Measurements from ENCODE around the gene SLX4IP.

DNA sequence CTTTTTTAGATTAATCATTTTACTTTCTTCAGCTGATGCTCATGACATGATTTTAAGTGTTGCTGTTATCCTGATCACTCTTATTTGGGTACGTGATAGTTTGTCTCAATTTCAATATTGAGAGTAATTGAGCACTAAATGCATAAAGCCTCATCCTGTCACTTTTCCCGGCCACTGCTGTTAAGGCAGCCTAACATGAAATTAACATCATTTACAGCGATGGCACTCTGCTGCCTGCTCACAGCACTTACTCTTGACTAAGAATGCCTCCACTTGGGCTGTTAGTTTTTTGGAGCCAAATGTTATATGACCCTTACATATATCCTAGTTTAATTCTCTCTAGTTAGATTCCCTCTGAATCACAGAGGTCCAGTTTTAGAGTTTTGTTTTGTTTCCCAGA lies 107.3 kb downstream of the SLX4IP start:
- TF ChIP-seq, protein P1, sequence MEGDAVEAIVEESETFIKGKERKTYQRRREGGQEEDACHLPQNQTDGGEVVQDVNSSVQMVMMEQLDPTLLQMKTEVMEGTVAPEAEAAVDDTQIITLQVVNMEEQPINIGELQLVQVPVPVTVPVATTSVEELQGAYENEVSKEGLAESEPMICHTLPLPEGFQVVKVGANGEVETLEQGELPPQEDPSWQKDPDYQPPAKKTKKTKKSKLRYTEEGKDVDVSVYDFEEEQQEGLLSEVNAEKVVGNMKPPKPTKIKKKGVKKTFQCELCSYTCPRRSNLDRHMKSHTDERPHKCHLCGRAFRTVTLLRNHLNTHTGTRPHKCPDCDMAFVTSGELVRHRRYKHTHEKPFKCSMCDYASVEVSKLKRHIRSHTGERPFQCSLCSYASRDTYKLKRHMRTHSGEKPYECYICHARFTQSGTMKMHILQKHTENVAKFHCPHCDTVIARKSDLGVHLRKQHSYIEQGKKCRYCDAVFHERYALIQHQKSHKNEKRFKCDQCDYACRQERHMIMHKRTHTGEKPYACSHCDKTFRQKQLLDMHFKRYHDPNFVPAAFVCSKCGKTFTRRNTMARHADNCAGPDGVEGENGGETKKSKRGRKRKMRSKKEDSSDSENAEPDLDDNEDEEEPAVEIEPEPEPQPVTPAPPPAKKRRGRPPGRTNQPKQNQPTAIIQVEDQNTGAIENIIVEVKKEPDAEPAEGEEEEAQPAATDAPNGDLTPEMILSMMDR (IDR thresholded peaks at IDR 0.05) = no peak
- TF ChIP-seq EP300 (IDR thresholded peaks at IDR 0.05) = no peak
